GM23338 (cell line): ENCODE results near the gene RGS19. TPM values are rescaled to one million over a fixed set of nuclear protein-coding genes. Genes with fewer than 3 reads are reported as not detected.

Experiments used
- ATAC-seq: fragments of 200-7000 bp; cut with Tn5 transposase; 3 replicates; pipeline ENCODE4 v1.9.1; 2020
- DNase-seq: peaks from one replicate; pipeline ENCODE4 v3.0.0-alpha.2; 2015; ENCODE audit warnings: low spot score
- H2AFZ ChIP-seq: fragments of 200-600 bp; sonication (generic); 2 replicates; pipeline ENCODE4 v1.8.0; 2016; ENCODE audit warnings: antibody characterized with exemption, mild to moderate bottlenecking, moderate library complexity
- H3F3A ChIP-seq: fragments of 200-600 bp; sonication (generic); replicated peaks from 2 replicates; pipeline ENCODE4 v1.8.0; 2017; ENCODE audit warnings: antibody characterized with exemption, mixed run types, low read depth
- H3K27ac ChIP-seq: fragments of 200-600 bp; sonication (generic); 2 replicates; pipeline ENCODE4 v1.6.1; 2016; ENCODE audit warnings: low read depth
- H3K27me3 ChIP-seq: fragments of 200-600 bp; sonication (generic); 2 replicates; pipeline ENCODE4 v1.8.0; 2016; ENCODE audit warnings: mild to moderate bottlenecking, mixed run types, moderate library complexity; ENCODE audit not compliant: insufficient read depth
- H3K36me3 ChIP-seq: fragments of 200-600 bp; sonication (generic); 2 replicates; pipeline ENCODE4 v1.8.0; 2016; ENCODE audit warnings: mild to moderate bottlenecking; ENCODE audit not compliant: insufficient read depth
- H3K4me1 ChIP-seq: fragments of 200-600 bp; sonication (generic); 2 replicates; pipeline ENCODE4 v1.8.0; 2016; ENCODE audit warnings: mild to moderate bottlenecking, moderate library complexity; ENCODE audit not compliant: insufficient read depth
- H3K4me2 ChIP-seq: fragments of 200-600 bp; sonication (generic); 2 replicates; pipeline ENCODE4 v1.7.1; 2017; ENCODE audit warnings: mixed run types
- H3K4me3 ChIP-seq: fragments of 200-600 bp; sonication (generic); 2 replicates; pipeline ENCODE4 v1.6.1; 2016; ENCODE audit warnings: mixed run types
- H3K79me2 ChIP-seq: fragments of 200-600 bp; sonication (generic); replicated peaks from 2 replicates; pipeline ENCODE4 v1.8.0; 2017; ENCODE audit warnings: mild to moderate bottlenecking; ENCODE audit not compliant: insufficient read depth
- H3K9me2 ChIP-seq: fragments of 200-600 bp; sonication (generic); 2 replicates; pipeline ENCODE4 v1.8.0; 2017; ENCODE audit not compliant: insufficient read depth
- H4K20me1 ChIP-seq: fragments of 200-600 bp; sonication (generic); replicated peaks from 2 replicates; pipeline ENCODE4 v1.8.0; 2017; ENCODE audit warnings: mild to moderate bottlenecking; ENCODE audit not compliant: insufficient read depth
- H3K27ac Mint-ChIP-seq: 2 replicates; pipeline ENCODE4 v1.8.0; 2020; ENCODE audit warnings: inconsistent platforms, mild to moderate bottlenecking, moderate library complexity, mixed read lengths
- H3K27me3 Mint-ChIP-seq: 3 replicates; pipeline ENCODE4 v1.8.0; 2022; ENCODE audit warnings: low read depth, mild to moderate bottlenecking, moderate library complexity, mixed read lengths, inconsistent platforms; ENCODE audit not compliant: insufficient read depth, poor library complexity
- H3K36me3 Mint-ChIP-seq: 3 replicates; pipeline ENCODE4 v1.8.0; 2021; ENCODE audit warnings: low read depth, mild to moderate bottlenecking, inconsistent platforms, moderate library complexity, mixed read lengths
- H3K4me1 Mint-ChIP-seq: 3 replicates; pipeline ENCODE4 v1.8.0; 2020; ENCODE audit warnings: mild to moderate bottlenecking, inconsistent platforms, mixed read lengths
- H3K4me3 Mint-ChIP-seq: 3 replicates; pipeline ENCODE4 v1.8.0; 2021; ENCODE audit warnings: moderate library complexity, mild to moderate bottlenecking, inconsistent platforms, mixed read lengths
- H3K9me3 Mint-ChIP-seq: 3 replicates; pipeline ENCODE4 v1.8.0; 2020; ENCODE audit warnings: moderate library complexity, mild to moderate bottlenecking, inconsistent platforms, mixed read lengths
- CREB1 ChIP-seq: fragments of 250-450 bp; sonication (Bioruptor Pico); IDR thresholded peaks from 2 replicates; pipeline ENCODE4 v1.5.0; 2020; ENCODE audit warnings: low read depth, mild to moderate bottlenecking, moderate library complexity
- JUNB ChIP-seq: IDR thresholded peaks from one replicate; pipeline ENCODE4 v1.6.1; 2016; ENCODE audit warnings: antibody characterized with exemption; ENCODE audit not compliant: unreplicated experiment
- NANOG ChIP-seq: IDR thresholded peaks from 2 replicates; pipeline ENCODE4 v1.6.1; 2016; ENCODE audit warnings: antibody characterized with exemption, borderline replicate concordance
- POLR2AphosphoS5 ChIP-seq: IDR thresholded peaks from 2 replicates; pipeline ENCODE4 v1.6.1; 2016; ENCODE audit warnings: antibody characterized with exemption, low read depth
- ZNF114 ChIP-seq: fragments of 250-450 bp; sonication (Bioruptor Pico); IDR thresholded peaks from 2 replicates; pipeline ENCODE4 v1.5.0; 2020; ENCODE audit warnings: mild to moderate bottlenecking, moderate library complexity
- ZNF331 ChIP-seq: fragments of 250-450 bp; sonication (Bioruptor Pico); IDR thresholded peaks from 2 replicates; pipeline ENCODE4 v1.5.0; 2020; ENCODE audit warnings: low read depth, mild to moderate bottlenecking, moderate library complexity
- polyA plus RNA-seq: library from polyadenylated mRNA; unstranded; fragments of >200 nt; fragmentation: Nextera tagmentation; extraction: Ambion mirVana; gene quantifications from 2 replicates; pipeline ENCODE4 v1.2.1, GENCODE V29; 2016
- total RNA-seq: library from RNA; depleted of rRNA; stranded (reverse); fragments of >200 nt; shearing (Covaris generic); gene quantifications from 2 replicates; pipeline ENCODE4 v1.2.3, GENCODE V29; 2014
- TF ChIP-seq, protein P1 (sequence below): fragments of 250-450 bp; sonication (Bioruptor Pico); IDR thresholded peaks from 2 replicates; pipeline ENCODE4 v1.5.0; 2020; ENCODE audit warnings: mild to moderate bottlenecking, moderate library complexity
- TF ChIP-seq, protein P2 (sequence below): IDR thresholded peaks from one replicate; pipeline ENCODE4 v1.6.1; 2018; ENCODE audit warnings: antibody characterized with exemption; ENCODE audit not compliant: unreplicated experiment
- TF ChIP-seq, protein P3 (sequence below): IDR thresholded peaks from 2 replicates; pipeline ENCODE4 v1.6.1; 2016; ENCODE audit warnings: antibody characterized with exemption

RGS19 gene
- total and polyA plus RNA-seq, 2 experiments from 2014 or later = 13.1 to 19.7 TPM

DNA sequence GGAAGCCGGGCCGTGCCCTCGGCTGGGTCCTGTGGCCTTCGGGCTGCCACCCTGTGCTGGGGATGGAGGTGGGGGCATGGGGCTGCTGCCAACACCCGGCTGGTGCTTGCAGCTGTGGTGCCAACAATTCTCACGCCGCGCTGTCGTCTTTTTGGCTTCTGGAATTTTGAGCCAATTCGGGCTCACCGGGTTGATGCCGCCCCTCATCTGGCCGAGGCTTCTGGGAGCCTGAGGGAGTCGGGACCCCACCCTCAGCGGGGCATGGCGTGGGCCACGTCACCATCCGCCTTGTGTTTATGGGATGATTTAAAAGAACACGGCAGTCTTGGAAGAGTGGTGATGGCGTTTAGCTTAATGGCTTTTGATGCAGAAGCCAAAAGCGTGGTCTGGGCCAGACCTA is 36.7 kb upstream of the RGS19 start:
- no peak for ATAC-seq

More for the DNA sequence above, 36.7 kb upstream of the RGS19 start:
- peak; percentile 0 for DNase-seq
- H3K27ac Mint-ChIP-seq = no peak overlapping the region
- H3K36me3 Mint-ChIP-seq = no peaks in the 10 kb centered on the region
- peaks cover 4% of the 10 kb centered on the region; the same call in 2 of the 3 replicates for H3K4me1 Mint-ChIP-seq
- no peak overlapping the region for H3K4me3 Mint-ChIP-seq
- Histone ChIP-seq H3F3A (no peaks in the 10 kb centered on the region), H3K4me1 (no peaks in the 10 kb centered on the region; the same call in 1 of the 2 replicates), H3K79me2 (no peaks in the 10 kb centered on the region), H3K4me2 (no peak overlapping the region), H3K4me3 (no peak overlapping the region), H3K27ac (no peak overlapping the region), H3K27me3 (no peaks in the 10 kb centered on the region), H3K36me3 (no peaks in the 10 kb centered on the region), H3K9me2 (no peaks in the 10 kb centered on the region), H2AFZ (no peak overlapping the region), H4K20me1 (no peaks in the 10 kb centered on the region)
- peaks cover 14% of the 10 kb centered on the region for H3K27me3 Mint-ChIP-seq
- no peaks in the 10 kb centered on the region for H3K9me3 Mint-ChIP-seq
- no peak for TF ChIP-seq JUNB
- TF ChIP-seq ZNF114 = no peak
- TF ChIP-seq NANOG = no peak
- TF ChIP-seq, protein P1, sequence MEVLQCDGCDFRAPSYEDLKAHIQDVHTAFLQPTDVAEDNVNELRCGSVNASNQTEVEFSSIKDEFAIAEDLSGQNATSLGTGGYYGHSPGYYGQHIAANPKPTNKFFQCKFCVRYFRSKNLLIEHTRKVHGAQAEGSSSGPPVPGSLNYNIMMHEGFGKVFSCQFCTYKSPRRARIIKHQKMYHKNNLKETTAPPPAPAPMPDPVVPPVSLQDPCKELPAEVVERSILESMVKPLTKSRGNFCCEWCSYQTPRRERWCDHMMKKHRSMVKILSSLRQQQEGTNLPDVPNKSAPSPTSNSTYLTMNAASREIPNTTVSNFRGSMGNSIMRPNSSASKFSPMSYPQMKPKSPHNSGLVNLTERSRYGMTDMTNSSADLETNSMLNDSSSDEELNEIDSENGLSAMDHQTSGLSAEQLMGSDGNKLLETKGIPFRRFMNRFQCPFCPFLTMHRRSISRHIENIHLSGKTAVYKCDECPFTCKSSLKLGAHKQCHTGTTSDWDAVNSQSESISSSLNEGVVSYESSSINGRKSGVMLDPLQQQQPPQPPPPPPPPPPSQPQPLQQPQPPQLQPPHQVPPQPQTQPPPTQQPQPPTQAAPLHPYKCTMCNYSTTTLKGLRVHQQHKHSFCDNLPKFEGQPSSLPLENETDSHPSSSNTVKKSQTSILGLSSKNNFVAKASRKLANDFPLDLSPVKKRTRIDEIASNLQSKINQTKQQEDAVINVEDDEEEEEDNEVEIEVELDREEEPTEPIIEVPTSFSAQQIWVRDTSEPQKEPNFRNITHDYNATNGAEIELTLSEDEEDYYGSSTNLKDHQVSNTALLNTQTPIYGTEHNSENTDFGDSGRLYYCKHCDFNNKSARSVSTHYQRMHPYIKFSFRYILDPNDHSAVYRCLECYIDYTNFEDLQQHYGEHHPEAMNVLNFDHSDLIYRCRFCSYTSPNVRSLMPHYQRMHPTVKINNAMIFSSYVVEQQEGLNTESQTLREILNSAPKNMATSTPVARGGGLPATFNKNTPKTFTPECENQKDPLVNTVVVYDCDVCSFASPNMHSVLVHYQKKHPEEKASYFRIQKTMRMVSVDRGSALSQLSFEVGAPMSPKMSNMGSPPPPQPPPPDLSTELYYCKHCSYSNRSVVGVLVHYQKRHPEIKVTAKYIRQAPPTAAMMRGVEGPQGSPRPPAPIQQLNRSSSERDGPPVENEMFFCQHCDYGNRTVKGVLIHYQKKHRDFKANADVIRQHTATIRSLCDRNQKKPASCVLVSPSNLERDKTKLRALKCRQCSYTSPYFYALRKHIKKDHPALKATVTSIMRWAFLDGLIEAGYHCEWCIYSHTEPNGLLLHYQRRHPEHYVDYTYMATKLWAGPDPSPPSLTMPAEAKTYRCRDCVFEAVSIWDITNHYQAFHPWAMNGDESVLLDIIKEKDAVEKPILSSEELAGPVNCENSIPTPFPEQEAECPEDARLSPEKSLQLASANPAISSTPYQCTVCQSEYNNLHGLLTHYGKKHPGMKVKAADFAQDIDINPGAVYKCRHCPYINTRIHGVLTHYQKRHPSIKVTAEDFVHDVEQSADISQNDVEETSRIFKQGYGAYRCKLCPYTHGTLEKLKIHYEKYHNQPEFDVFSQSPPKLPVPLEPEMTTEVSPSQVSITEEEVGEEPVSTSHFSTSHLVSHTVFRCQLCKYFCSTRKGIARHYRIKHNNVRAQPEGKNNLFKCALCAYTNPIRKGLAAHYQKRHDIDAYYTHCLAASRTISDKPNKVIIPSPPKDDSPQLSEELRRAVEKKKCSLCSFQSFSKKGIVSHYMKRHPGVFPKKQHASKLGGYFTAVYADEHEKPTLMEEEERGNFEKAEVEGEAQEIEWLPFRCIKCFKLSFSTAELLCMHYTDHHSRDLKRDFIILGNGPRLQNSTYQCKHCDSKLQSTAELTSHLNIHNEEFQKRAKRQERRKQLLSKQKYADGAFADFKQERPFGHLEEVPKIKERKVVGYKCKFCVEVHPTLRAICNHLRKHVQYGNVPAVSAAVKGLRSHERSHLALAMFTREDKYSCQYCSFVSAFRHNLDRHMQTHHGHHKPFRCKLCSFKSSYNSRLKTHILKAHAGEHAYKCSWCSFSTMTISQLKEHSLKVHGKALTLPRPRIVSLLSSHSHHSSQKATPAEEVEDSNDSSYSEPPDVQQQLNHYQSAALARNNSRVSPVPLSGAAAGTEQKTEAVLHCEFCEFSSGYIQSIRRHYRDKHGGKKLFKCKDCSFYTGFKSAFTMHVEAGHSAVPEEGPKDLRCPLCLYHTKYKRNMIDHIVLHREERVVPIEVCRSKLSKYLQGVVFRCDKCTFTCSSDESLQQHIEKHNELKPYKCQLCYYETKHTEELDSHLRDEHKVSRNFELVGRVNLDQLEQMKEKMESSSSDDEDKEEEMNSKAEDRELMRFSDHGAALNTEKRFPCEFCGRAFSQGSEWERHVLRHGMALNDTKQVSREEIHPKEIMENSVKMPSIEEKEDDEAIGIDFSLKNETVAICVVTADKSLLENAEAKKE (CRISPR knock-in tag) = no peak
- TF ChIP-seq CREB1 = no peak
- no peak for TF ChIP-seq ZNF331
- TF ChIP-seq, protein P2, sequence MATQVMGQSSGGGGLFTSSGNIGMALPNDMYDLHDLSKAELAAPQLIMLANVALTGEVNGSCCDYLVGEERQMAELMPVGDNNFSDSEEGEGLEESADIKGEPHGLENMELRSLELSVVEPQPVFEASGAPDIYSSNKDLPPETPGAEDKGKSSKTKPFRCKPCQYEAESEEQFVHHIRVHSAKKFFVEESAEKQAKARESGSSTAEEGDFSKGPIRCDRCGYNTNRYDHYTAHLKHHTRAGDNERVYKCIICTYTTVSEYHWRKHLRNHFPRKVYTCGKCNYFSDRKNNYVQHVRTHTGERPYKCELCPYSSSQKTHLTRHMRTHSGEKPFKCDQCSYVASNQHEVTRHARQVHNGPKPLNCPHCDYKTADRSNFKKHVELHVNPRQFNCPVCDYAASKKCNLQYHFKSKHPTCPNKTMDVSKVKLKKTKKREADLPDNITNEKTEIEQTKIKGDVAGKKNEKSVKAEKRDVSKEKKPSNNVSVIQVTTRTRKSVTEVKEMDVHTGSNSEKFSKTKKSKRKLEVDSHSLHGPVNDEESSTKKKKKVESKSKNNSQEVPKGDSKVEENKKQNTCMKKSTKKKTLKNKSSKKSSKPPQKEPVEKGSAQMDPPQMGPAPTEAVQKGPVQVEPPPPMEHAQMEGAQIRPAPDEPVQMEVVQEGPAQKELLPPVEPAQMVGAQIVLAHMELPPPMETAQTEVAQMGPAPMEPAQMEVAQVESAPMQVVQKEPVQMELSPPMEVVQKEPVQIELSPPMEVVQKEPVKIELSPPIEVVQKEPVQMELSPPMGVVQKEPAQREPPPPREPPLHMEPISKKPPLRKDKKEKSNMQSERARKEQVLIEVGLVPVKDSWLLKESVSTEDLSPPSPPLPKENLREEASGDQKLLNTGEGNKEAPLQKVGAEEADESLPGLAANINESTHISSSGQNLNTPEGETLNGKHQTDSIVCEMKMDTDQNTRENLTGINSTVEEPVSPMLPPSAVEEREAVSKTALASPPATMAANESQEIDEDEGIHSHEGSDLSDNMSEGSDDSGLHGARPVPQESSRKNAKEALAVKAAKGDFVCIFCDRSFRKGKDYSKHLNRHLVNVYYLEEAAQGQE = no peak
- TF ChIP-seq POLR2AphosphoS5 = no peak
- TF ChIP-seq, protein P3, sequence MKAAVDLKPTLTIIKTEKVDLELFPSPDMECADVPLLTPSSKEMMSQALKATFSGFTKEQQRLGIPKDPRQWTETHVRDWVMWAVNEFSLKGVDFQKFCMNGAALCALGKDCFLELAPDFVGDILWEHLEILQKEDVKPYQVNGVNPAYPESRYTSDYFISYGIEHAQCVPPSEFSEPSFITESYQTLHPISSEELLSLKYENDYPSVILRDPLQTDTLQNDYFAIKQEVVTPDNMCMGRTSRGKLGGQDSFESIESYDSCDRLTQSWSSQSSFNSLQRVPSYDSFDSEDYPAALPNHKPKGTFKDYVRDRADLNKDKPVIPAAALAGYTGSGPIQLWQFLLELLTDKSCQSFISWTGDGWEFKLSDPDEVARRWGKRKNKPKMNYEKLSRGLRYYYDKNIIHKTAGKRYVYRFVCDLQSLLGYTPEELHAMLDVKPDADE = no peak
